22Rv1 (cell line): ENCODE results near the gene C2orf42.
"Not testable (repeated sequence)": the region's sequence is repeated elsewhere in the genome, so short reads cannot be mapped to it uniquely, and the experiment has no call there.

ENCODE experiments used
- H3K27ac ChIP-seq: fragments of 450-650 bp; 2 replicates; pipeline ENCODE4 v1.5.1; 2017
- ZFX ChIP-seq: fragments of 450-650 bp; IDR thresholded peaks from 2 replicates; pipeline ENCODE4 v1.6.1; 2017; ENCODE audit warnings: antibody characterized with exemption, borderline replicate concordance
- TF ChIP-seq, protein P1 (sequence below): fragments of 450-650 bp; IDR thresholded peaks from 2 replicates; pipeline ENCODE4 v1.5.1; 2017; ENCODE audit warnings: mild to moderate bottlenecking

C2orf42 gene

DNA sequence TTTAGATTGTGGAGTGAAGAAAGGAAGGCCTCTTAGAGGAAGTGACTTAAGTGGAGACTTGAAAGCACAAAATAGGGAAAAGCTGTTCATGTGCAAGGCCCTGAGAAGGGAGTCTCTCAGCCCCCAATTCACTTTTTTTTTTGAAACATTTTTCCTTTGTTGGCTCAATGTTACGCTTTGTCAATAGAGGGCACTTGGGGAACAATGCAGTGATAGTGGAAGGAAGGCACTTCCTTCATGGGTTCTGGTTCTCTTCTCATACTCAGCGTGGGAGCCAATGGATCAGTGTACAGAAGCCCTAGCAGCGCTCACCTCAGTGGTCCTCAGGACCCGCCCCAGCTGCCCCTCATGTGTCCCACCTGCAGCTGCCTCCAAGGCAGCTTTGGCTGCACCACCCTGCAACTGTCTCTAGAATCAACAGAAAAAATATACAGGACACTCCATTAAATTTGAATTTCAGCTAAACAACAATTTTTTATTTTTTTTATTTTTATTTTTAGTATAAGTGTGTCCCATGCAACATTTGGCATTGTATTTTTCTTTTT lies 8.6 kb upstream of the C2orf42 start:
- TF ChIP-seq, protein P1, sequence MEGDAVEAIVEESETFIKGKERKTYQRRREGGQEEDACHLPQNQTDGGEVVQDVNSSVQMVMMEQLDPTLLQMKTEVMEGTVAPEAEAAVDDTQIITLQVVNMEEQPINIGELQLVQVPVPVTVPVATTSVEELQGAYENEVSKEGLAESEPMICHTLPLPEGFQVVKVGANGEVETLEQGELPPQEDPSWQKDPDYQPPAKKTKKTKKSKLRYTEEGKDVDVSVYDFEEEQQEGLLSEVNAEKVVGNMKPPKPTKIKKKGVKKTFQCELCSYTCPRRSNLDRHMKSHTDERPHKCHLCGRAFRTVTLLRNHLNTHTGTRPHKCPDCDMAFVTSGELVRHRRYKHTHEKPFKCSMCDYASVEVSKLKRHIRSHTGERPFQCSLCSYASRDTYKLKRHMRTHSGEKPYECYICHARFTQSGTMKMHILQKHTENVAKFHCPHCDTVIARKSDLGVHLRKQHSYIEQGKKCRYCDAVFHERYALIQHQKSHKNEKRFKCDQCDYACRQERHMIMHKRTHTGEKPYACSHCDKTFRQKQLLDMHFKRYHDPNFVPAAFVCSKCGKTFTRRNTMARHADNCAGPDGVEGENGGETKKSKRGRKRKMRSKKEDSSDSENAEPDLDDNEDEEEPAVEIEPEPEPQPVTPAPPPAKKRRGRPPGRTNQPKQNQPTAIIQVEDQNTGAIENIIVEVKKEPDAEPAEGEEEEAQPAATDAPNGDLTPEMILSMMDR: no peak
- no peak for TF ChIP-seq ZFX
- no peak overlapping the region for H3K27ac ChIP-seq

DNA sequence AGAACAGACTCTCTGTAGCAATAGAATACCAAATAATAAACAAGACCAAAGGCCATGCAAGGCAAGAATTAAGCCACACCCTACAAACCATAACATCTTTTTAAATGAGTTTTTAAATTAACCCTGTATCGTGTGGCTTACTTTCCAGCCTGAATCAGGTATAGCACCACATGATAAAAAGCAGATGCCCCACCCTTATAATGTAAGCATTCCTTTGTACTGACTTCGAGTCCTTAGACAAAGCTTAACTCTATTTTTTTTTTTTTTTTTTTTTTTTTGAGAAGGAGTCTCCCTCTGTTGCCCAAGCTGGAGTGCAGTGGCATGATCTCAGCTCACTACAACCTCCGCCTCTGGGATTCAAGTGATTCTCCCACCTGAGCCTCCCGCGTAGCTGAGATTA lies 1.7 kb upstream of the C2orf42 start:
- no peak overlapping the region for H3K27ac ChIP-seq
- no peak for TF ChIP-seq ZFX
- TF ChIP-seq, protein P1: no peak

DNA sequence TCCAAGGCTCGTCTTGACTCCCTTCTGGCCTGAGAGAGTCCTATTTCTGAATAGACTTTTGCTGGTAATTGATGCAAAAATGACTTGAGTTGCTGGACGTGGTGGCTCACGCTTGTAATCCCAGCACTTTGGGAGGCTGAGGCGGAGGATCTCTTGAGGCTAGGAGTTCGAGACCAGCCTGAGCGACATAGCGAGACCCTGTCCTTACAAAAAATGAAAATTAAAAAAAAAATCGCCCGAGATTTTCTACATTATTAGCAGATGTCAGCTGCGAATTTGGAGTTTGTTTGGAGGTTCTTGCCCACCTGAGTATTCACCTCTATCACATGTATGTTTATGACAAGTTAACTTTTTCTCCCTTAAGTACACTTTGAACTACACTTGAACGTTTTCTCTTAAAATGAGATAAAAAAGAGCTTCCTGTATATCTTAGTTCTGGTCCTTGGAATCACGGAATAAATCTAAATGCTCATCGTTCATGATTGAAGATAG lies 471 bp upstream of the C2orf42 start:
- H3K27ac ChIP-seq: peak overlapping the region; percentile 87
- TF ChIP-seq, protein P1: no peak; the same call in 1 of the 2 replicates
- no peak for TF ChIP-seq ZFX

DNA sequence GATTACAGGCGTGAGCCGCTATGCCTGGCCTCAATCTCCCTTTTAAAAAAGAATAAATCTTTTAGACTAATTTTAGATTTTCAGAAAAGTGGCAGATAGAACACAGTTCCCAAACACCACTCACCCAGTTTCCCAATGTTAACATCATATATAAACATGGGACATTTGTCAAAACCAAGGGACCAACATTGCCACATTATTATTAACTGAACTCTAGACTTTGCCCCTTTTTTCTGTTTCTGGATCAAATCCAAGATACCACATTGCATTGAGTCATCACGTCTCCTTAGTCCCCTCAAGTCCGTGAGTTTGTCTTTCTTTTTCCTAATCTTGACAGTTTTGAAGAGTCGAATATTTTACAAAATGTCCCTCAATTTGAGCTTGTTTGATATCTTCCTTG lies 2.4 kb downstream of the C2orf42 start:
- TF ChIP-seq, protein P1: no peak
- no peak for TF ChIP-seq ZFX
- H3K27ac ChIP-seq: no peak overlapping the region

DNA sequence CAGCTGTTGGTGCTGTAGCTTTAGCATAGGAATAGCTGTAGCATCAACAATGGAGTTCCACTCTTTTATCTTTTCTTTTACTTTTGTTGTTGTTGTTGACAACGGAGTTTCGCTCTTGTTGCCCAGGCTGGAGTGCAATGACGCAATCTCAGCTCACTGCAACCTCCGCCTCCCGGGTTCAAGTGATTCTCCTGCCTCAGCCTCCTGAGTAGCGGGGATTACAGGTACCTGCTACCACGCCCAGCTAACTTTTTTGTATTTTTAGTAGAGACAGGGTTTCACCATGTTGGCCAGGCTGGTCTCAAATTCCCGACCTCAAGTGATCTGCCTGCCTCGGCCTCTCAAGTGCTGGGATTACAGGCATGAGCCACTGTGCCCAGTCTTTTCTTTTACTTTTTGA lies 3.6 kb downstream of the C2orf42 start:
- H3K27ac ChIP-seq: not testable (repeated sequence)

DNA sequence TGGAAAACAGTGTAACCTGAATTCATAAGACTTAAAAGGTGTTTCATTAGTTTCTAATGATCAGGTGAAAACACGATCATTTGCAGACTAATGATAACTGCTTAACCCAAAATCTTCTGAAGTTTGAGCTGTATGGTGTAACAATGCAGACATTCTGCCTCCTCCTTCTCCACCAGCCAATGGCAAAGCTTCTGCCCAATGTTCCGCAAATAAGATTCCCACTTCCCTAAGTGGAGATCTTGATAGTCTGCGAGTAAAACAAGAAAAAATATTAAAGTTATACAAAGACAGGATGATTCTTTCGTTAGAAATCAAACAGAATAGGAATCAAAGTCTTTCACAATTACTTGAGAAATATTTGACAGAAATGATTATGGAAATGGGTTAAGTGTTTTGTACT lies 8.1 kb downstream of the C2orf42 start:
- H3K27ac ChIP-seq: no peak overlapping the region
- no peak for TF ChIP-seq ZFX
- TF ChIP-seq, protein P1: no peak

DNA sequence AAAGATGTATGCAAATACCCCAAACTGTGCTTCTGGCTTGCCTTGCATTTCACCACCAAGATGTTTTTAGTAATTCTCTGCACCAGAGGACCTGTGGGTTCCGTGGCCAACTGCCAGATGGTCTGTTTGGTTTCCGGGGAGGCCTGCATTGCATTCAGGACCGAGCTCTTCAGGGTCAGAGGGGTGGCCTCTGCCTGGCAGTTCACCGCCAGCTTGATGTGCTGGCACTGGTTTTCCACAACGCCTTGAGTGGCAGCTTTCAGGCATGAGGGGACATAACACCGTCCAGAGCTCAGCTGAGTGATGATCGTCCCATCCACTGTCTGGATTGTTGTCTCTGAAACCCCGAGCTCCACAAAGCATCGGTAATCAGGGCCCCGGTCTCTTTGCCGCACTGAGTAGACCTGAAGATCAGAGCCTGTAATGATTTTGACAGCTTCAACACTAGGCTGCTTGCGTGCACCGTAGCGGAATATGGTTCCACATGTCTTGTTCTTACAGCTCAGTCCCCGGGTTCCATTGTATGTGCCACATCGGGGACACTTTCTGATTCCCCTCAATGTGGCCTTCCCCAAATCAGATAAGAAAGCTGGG lies 9.4 kb downstream of the C2orf42 start:
- H3K27ac ChIP-seq: no peak overlapping the region
- no peak for TF ChIP-seq ZFX

DNA sequence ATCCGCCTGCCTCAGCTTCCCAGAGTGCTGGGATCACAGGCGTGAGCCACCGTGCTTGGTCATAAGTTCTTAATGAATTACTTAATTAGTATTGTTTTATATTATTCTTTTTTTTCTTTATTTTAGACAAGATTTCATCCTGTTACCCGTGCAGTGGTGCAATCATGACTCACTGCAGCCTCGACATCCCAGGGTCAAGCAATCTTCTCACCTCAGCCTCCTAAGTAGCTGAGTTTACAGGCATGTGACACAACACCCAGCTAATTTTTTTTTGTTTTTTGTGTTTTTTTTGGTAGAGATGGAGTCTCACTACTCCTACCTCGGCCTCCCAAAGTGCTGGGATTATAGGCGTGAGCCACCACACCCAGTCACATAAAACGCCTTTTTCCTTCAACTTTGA lies 17.3 kb downstream of the C2orf42 start:
- no peak overlapping the region for H3K27ac ChIP-seq
- TF ChIP-seq ZFX: no peak
- TF ChIP-seq, protein P1: no peak

DNA sequence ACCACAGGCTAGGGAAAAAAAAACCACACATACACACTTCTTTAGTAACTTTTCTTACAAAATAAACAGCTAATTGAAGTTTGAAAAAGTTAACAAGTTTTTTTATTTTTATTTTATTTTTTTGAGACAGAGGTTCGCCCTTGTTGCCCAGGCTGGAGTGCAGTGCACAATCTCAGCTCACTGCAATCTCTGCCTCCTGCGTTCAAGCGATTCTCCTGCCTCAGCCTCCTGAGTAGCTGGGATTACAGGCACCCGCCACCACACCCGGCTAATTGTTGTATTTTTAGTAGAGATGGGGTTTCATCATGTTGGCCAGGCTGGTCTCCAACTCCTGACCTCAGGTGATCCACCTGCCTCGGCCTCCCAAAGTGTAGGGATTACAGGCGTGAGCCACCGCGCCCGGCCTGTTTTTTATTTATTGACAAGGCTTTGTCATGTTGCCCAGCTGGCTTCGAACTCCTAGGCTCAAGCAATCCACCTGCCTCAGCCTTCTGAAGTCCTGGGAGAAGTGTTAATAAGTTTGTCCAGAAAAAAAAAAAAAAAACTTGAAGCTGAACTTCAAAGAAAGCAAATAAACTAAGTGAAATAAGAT lies 21.1 kb downstream of the C2orf42 start:
- H3K27ac ChIP-seq: not testable (repeated sequence)
